Spinal cord (tissue), 10 donors: ENCODE data around the gene CLEC7A. TPM values are rescaled to one million over a fixed set of nuclear protein-coding genes. Genes with fewer than 3 reads are reported as not detected.

Source experiments
- DNase-seq, 6 donors: peaks; one replicate each; pipeline versions ENCODE4 v3.0.0 to v3.0.0-alpha.2; 2013 to 2015; ENCODE audit warnings: low spot score in 6 of 6, low read depth in 4 of 6
- H3K27ac ChIP-seq: one replicate; pipeline ENCODE4 v1.5.1; 2013; ENCODE audit warnings: low read depth, low read length, control low read depth
- H3K27me3 ChIP-seq: one replicate; pipeline ENCODE4 v1.6.1; 2013; ENCODE audit warnings: low read length; ENCODE audit not compliant: control insufficient read depth, insufficient read depth
- H3K36me3 ChIP-seq: one replicate; pipeline ENCODE4 v1.6.1; 2013; ENCODE audit warnings: low read length; ENCODE audit not compliant: control insufficient read depth, insufficient read depth
- H3K4me1 ChIP-seq: one replicate; pipeline ENCODE4 v1.6.1; 2013; ENCODE audit warnings: low read length; ENCODE audit not compliant: control insufficient read depth, insufficient read depth
- H3K4me3 ChIP-seq: one replicate; pipeline ENCODE4 v1.5.1; 2013; ENCODE audit warnings: low read depth, low read length, control low read depth
- H3K9me3 ChIP-seq: one replicate; pipeline ENCODE4 v1.6.1; 2013; ENCODE audit warnings: low read length; ENCODE audit not compliant: control insufficient read depth, insufficient read depth
- WGBS: methylation state at CpG from one replicate; pipeline ENCODE4 v1.1.5; 2013; ENCODE audit warnings: missing lambda C conversion rate; ENCODE audit not compliant: insufficient coverage; 5-methylcytosine and 5-hydroxymethylcytosine counted together
- polyA plus RNA-seq, 2 donors: library from polyadenylated mRNA; unstranded; fragments of 120-200 nt; gene quantifications; one replicate each; pipeline ENCODE4 v1.2.1, GENCODE V29; 2013; ENCODE audit not compliant: insufficient read length in 2 of 2
- total RNA-seq, 2 donors: library from RNA; depleted of rRNA in 1 of 2; stranded (reverse); fragments of 120-200 nt in 1 of 2; fragments of >200 nt in 1 of 2; gene quantifications; one replicate each; pipeline versions ENCODE4 v1.2.3 to v1.2.4, GENCODE V29; 2013 to 2014
- donor health status: healthy.

CLEC7A gene
- total and polyA plus RNA-seq, 4 donors: 2.5 to 9.9 (median 4.6) TPM

- H3K4me3 ChIP-seq: no peak overlapping the region
- no peaks in the 10 kb centered on the region for H3K27me3 ChIP-seq
- H3K36me3 ChIP-seq: no peaks in the 10 kb centered on the region
- no peak overlapping the region for H3K27ac ChIP-seq
- 88% methylated on average over 2 of the region's 4 CpGs for WGBS
- DNase-seq: no peak
- no peaks in the 10 kb centered on the region for H3K9me3 ChIP-seq
- no peaks in the 10 kb centered on the region for H3K4me1 ChIP-seq
These were observed 7.3 kb downstream of the CLEC7A start for GRCh38 chr12:10122689-10123088.

- Histone ChIP-seq H3K27me3 (no peaks in the 10 kb centered on the region), H3K4me3 (no peak overlapping the region), H3K9me3 (no peaks in the 10 kb centered on the region), H3K27ac (no peak overlapping the region), H3K36me3 (no peaks in the 10 kb centered on the region), H3K4me1 (no peaks in the 10 kb centered on the region)
- no peak for DNase-seq
- WGBS: 100% methylated on average over 2 of the region's 7 CpGs
These were observed 8.7 kb downstream of the CLEC7A start for GRCh38 chr12:10121278-10121677.

GRCh38 chr12:10119066-10119465, 10.9 kb downstream of the CLEC7A start:
- H3K36me3 ChIP-seq: no peaks in the 10 kb centered on the region
- WGBS: no CpG with 5 or more reads among the region's 3 CpGs

GRCh38 chr12:10115890-10116289, 14.1 kb downstream of the CLEC7A start:
- 93% methylated on average over 6 of the region's 7 CpGs for WGBS
- no peaks in the 10 kb centered on the region for H3K4me1 ChIP-seq
- no peaks in the 10 kb centered on the region for H3K9me3 ChIP-seq
- H3K36me3 ChIP-seq: no peaks in the 10 kb centered on the region
- H3K27me3 ChIP-seq: no peaks in the 10 kb centered on the region
- no peak overlapping the region for H3K4me3 ChIP-seq
- H3K27ac ChIP-seq: no peak overlapping the region
- no peak for DNase-seq

More at GRCh38 chr12:10119066-10119465, 10.9 kb downstream of the CLEC7A start:
- H3K27ac ChIP-seq: no peak overlapping the region
- no peaks in the 10 kb centered on the region for H3K4me1 ChIP-seq
- no peak for DNase-seq
- H3K9me3 ChIP-seq: no peaks in the 10 kb centered on the region
- no peak overlapping the region for H3K4me3 ChIP-seq
- H3K27me3 ChIP-seq: no peaks in the 10 kb centered on the region

- DNase-seq: no peak
- WGBS: 93% methylated on average over 13 of the region's 15 CpGs
- no peaks in the 10 kb centered on the region for H3K9me3 ChIP-seq
- no peaks in the 10 kb centered on the region for H3K4me1 ChIP-seq
- H3K4me3 ChIP-seq: no peak overlapping the region
- H3K36me3 ChIP-seq: no peaks in the 10 kb centered on the region
- H3K27ac ChIP-seq: no peak overlapping the region
- no peaks in the 10 kb centered on the region for H3K27me3 ChIP-seq
These were observed 14.7 kb downstream of the CLEC7A start for GRCh38 chr12:10115311-10115710.

- H3K27ac ChIP-seq: no peak overlapping the region
- no peak for DNase-seq
- H3K4me1 ChIP-seq: no peaks in the 10 kb centered on the region
- no CpG with 5 or more reads among the region's 1 CpG for WGBS
- no peaks in the 10 kb centered on the region for H3K36me3 ChIP-seq
- no peaks in the 10 kb centered on the region for H3K9me3 ChIP-seq
- no peak overlapping the region for H3K4me3 ChIP-seq
- H3K27me3 ChIP-seq: no peaks in the 10 kb centered on the region
These were observed 16.1 kb downstream of the CLEC7A start for GRCh38 chr12:10113920-10114319.

GRCh38 chr12:10113075-10113474, 16.9 kb downstream of the CLEC7A start:
- Histone ChIP-seq H3K9me3 (no peaks in the 10 kb centered on the region), H3K4me3 (no peak overlapping the region), H3K27me3 (no peaks in the 10 kb centered on the region), H3K36me3 (no peaks in the 10 kb centered on the region), H3K4me1 (no peaks in the 10 kb centered on the region), H3K27ac (no peak overlapping the region)
- DNase-seq: no peak
- WGBS: 88% methylated on average over 1 of the region's 1 CpG

GRCh38 chr12:10111451-10111850, 18.5 kb downstream of the CLEC7A start:
- Histone ChIP-seq H3K4me3 (no peak overlapping the region), H3K4me1 (no peaks in the 10 kb centered on the region), H3K27me3 (no peaks in the 10 kb centered on the region), H3K9me3 (no peaks in the 10 kb centered on the region), H3K27ac (no peak overlapping the region), H3K36me3 (no peaks in the 10 kb centered on the region)
- DNase-seq: no peak
- 81% methylated on average over 38 of the region's 38 CpGs for WGBS

- no peak for DNase-seq
- Histone ChIP-seq H3K4me3 (no peak overlapping the region), H3K4me1 (no peaks in the 10 kb centered on the region), H3K27ac (no peak overlapping the region), H3K36me3 (no peaks in the 10 kb centered on the region), H3K27me3 (no peaks in the 10 kb centered on the region), H3K9me3 (no peaks in the 10 kb centered on the region)
- WGBS: 100% methylated on average over 1 of the region's 2 CpGs
These were observed 19.6 kb downstream of the CLEC7A start for GRCh38 chr12:10110256-10110844.

GRCh38 chr12:10102322-10102721, 27.7 kb downstream of the CLEC7A start:
- peaks cover 19% of the 10 kb centered on the region for H3K4me1 ChIP-seq
- H3K9me3 ChIP-seq: no peaks in the 10 kb centered on the region
- no peak for DNase-seq
- H3K27me3 ChIP-seq: no peaks in the 10 kb centered on the region
- H3K4me3 ChIP-seq: no peak overlapping the region
- 100% methylated on average over 1 of the region's 2 CpGs for WGBS
- no peaks in the 10 kb centered on the region for H3K36me3 ChIP-seq
- H3K27ac ChIP-seq: no peak overlapping the region
